ENCODE measurements around the gene FSTL3.
"Not testable (repeated sequence)": the region's sequence is repeated elsewhere in the genome, so short reads cannot be mapped to it uniquely, and the experiment has no call there.

FSTL3 gene

DNA sequence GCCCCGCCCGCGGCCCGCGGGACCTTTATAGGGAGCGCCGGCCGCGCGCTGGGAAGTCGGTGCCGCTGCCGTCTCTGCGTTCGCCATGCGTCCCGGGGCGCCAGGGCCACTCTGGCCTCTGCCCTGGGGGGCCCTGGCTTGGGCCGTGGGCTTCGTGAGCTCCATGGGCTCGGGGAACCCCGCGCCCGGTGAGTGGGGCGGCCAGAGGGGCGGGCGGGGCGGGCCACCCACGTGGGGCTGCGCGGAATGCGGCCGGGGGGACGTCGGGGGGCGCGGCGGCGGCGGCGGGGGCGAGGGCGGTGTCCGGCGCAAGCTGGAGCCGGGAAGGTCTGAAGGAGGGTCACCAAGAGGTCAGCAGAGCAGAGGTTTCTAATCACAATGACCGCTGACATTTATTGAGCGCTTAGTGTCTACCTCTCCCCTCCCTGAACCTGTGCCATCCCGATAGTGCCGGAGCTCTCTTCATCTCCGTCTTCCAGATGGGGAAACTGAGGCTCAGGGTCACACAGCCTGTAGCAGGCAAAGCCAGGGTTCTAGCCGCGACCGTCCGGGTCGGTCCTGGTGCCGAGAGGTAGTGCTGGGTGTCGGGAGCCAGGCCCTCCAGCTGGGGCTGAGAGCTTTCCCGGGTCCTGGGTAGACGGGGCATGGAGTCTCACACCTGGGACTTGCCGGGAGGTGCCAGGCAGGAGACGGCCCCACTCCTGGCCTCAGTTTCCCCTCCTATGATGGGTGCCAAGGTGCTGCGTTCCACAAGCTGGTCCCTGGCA lies at the start of gene FSTL3:
Gene FSTL3 (plus strand): TSS at position 54 of the 767 bp plus-strand sequence. CDS start 32 bp downstream, at position 86.
- DNase-seq = no peak

DNA sequence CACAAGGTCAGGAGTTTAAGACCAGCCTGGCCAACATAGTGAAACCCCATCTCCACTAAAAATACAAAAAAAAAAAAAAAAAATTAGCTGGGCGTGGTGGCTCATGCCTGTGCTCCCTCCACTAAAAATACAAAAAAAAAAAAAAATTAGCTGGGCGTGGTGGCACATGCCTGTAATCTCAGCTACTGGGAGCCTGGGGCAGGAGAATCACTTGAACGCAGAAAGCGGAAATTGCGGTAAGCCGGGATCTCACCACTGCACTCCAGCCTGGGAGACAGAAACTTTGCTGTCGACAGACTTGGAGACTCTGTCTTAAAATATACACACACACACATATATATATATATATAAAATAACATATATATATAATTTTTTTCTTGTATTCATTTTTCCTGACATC lies 49.6 kb upstream of the FSTL3 start:
- DNase-seq = not testable (repeated sequence)

- no peak for DNase-seq
Measured at GRCh38 chr19:628168-628567, 48.0 kb upstream of the FSTL3 start.

DNA sequence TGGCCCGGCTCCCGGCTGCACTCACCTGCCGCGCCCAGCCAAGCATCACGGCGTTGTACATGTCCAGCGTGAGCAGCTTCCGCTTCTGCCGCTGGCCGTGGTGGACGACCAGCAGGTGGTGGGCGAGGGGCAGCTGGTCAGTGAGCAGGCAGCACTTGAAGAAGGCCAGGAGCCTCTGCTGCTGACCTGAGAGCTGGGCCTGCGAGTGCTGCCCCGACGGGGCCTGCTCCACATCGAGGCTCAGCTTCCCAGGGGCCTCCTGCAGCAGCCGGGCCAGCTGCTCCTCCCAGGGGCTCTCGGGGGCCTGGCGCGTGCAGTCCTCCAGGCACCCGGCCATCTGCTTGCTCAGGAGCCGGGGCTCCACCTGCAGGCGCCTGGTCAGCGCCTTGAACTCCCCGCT lies 46.7 kb upstream of the FSTL3 start:
- DNase-seq = not testable (repeated sequence)

- no peak for DNase-seq
Measured at GRCh38 chr19:629961-630714, 46.1 kb upstream of the FSTL3 start.

GRCh38 chr19:632579-633067 lies 43.6 kb upstream of the FSTL3 start:
- peak; percentile 45 for DNase-seq

- peak; percentile 97 for DNase-seq
Measured at GRCh38 chr19:633068-633785, 43.0 kb upstream of the FSTL3 start, which contains the start of gene POLRMT. POLRMT (minus strand) TSS chr19:633537; CDS start chr19:633512, 25 bp downstream.

DNA sequence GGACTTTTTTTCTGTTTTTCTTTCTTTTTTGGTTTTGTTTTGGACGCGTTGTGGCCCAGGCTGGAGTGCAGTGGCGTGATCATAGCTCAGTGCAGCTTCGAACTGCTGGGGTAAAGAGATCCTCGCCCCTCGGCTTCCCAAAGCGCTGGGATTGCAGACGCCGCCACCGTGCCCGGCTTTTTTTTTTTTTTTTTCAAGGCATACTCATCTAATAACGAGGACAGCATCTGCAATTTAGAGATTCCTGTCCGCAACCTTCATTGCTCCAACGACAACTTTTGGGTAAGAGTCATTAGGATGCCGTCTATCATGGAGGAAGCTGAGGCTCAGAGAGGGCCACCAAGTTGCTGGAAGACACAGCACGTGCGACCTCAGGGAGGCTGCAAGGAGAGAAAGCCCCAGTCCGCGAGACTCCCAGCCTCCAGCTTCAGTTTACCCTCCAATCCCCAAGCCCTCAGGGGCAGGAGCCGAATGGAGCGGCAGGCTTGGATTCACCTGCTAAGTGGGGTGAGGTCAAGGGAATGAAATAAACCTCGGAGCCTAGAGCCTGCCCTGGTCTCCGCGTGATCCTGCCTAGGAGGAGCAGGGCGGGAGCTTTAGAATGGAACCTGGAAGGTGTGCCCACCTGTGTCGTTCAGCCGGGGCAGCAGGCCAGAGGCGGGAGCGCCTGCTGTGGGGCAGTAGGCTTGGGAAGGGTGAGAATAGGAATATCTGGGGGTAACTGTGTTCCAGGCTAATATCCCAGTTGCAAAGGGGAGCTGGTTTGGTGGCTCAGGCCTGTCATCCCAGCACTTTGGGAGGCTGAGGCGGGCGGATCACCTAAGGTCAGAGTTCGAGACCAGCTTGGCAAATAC lies 42.2 kb upstream of the FSTL3 start:
- no peak for DNase-seq

DNA sequence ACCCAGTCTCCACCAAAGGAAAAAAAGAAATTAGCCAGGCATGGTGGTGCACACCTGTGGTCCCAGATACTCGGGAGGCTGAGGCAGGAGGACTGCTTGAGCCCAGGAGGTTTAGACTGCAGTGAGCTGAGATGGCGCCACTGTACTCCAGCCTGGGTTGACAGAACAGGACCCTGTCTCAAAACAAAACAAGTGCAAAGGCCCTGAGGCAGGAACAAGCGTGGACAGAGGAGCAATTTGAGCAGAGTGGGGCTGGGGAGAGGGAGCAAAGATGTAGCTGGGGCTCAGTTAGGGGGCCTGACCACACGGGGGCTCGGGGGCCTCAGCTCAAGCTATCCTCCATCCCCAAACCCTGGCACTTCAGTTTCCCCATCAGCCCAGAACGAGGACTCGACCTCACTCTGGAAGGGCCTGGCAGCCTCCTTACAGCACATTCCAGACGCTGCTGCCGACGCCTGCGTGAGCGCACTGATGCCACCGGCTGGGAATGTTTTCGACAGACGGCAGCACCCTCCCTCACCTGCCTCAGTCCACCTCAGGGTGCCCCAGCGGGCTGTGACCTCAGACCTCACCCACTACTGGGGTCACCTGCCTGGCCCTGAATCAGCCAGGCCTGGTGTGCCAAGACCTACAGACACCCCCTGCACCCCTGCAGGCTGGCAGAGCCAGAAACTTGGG lies 41.1 kb upstream of the FSTL3 start:
- no peak for DNase-seq

DNA sequence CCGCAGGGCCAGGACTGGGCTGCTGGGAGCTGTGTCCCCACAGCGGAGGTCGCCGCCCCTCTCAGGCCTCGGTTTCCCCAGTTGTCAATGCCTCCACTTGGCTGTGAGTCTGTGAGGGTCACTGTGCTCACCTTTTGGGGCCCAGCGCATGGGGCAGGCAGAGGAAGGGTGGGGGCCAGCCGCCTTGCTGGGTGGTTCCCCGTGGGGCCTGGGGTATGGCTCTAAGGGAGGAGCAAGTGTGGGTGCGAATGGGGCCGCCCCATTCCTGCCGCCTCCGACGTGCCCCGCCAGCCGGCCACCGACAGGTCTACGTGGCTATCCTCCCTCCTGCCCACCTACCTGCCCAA lies 37.3 kb upstream of the FSTL3 start:
- DNase-seq = no peak

DNA sequence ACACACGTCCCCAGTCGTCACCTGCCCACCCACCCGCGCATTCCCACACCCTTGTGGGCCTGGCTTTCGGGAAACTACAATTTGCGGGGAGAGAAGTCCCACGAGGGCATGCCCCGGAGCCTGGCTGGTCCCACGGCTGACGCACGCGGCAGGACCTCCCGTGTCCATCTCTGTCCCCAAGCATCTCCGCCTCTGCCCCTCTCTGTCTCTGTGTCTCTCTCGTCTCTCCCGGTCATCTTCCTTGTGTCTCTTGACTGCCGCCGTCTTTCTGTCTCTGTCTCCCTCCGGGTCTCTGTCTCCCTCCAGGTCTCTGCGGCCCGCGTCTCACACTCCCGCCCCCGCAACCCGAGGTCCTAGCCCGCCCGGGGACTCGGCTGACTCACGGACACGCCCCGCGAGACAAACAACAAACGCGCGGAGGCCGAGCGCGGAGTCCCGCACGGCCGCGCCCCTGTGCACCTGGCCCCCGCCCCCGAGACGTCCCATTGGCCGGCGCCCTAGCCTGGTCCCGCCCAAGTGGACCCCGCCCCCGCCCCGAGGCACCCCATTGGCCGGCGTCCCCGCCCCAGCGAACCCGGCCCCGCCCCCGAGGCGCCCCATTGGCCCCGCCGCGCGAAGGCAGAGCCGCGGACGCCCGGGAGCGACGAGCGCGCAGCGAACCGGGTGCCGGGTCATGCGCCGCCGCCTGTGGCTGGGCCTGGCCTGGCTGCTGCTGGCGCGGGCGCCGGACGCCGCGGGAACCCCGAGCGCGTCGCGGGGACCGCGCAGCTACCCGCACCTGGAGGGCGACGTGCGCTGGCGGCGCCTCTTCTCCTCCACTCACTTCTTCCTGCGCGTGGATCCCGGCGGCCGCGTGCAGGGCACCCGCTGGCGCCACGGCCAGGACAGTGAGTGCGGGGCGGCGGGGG lies 36.7 kb upstream of the FSTL3 start, which contains the start of gene FGF22:
Gene FGF22 (plus strand): TSS at position 627 of the 908 bp plus-strand sequence. CDS start 47 bp downstream, at position 674.
- DNase-seq = peak; percentile 94

DNA sequence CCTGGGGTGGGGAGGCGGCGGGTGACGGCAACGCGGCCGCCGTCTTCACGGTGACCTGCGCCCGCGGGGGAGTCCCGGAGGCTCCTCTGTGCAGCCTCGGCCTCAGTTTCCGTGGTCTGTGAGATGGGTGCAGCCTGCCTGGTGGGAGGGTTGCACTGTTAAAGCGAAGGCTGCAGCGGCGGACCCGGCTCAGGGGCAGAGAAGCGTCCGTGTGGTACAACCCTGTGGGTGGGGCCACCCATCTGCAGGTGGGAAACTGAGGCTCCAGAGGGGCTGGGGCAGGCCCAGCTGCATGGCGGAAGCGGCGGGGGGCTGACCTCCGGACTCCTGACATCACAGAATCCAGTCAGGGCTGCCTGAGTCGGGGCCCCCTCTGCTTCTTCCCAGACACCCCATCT lies 36.0 kb upstream of the FSTL3 start:
- DNase-seq = no peak

DNA sequence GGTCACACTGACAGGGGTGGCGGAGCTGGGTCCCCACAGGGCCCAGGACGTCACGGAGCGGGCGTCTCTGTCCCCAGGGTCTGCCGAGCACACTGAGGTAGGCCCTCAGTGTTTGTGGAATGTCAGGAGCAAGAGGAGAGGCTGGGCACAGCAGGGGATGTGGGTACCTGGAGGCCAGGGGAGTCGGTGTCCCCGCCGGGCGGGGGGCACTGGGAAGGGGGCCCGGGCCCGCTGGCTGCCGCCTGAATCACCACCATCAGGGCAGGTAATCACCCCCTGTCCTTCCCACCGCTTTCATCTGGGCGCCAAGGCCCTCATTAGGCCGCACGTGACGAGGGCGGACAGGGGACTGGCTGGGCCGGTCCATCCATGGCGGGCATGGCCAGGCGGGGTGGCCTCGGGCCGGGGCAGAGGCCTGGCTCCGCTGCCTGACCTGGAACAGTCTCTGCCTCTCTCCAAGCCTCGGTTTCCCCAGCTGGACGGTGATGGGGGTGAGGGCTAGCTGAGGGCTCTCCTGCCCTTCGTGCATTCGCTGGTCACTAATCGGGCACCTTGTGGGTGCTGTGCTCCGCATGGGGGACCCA lies 35.5 kb upstream of the FSTL3 start:
- no peak for DNase-seq

GRCh38 chr19:641702-642101 lies 34.5 kb upstream of the FSTL3 start:
- DNase-seq = no peak

DNA sequence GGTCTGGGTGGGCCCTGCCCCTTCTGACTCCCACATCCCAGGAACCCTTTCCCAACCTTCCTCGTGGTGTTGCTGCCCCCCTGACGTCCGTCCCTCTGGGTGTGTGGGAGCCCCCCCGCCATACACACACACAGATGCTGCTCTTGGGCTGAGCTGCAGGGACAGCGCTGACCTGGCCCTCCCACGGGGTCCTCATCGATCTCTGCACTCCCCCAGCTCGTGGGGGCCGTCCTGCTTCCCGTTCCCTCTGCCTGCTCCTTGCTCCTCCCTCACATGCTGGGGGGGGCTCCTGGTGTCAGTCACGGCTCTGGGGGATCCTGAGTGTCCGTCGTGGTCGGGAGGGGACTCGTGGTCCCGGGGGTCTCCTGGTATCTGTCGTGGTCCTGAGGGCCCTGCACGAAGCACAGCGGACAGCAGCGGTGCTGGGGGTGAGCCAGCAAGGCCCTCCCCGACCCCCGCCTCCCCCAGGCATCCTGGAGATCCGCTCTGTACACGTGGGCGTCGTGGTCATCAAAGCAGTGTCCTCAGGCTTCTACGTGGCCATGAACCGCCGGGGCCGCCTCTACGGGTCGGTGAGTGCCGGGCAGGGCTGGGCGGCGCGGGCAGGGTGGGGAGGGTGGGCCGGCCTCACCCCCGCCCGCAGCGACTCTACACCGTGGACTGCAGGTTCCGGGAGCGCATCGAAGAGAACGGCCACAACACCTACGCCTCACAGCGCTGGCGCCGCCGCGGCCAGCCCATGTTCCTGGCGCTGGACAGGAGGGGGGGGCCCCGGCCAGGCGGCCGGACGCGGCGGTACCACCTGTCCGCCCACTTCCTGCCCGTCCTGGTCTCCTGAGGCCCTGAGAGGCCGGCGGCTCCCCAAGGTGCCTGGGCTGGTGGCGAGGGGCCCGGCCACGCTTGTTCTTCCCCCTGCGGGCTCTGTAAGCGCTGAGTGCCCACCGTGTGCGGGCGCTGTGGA lies 33.1 kb upstream of the FSTL3 start:
- DNase-seq = no peak

DNA sequence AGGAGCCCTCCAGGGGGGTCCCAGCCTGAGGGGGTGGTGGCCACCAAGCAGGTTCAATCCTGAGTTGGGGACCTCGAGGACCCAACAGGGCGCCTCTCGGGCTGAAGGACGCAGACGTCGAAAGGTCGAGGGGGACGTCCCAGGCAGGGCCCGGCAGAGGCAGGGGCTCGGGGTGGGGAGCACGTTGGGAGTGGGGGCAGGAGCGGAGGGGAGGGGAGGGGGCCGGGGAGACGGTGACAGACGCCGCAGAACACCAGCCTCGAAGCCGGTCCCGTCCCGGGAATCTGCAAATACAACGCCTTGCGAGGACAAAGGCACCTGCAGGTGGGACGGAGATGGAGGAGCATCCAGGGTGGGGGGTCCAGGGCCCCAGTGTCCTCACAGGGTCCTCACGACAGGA lies 32.5 kb upstream of the FSTL3 start:
- DNase-seq = no peak

- DNase-seq = no peak
Measured at GRCh38 chr19:644363-644762, 31.8 kb upstream of the FSTL3 start.

- DNase-seq = no peak
Measured at GRCh38 chr19:644789-645188, 31.4 kb upstream of the FSTL3 start.
